HG02642 (cell line): ENCODE data around the gene JMY.
"Not testable (repeated sequence)": the region's sequence is repeated elsewhere in the genome, so short reads cannot be mapped to it uniquely, and the experiment has no call there.

Source experiments
- ATAC-seq: cut with Tn5 transposase; IDR thresholded peaks from one replicate; pipeline ENCODE4 v1.9.1; 2021; ENCODE audit warnings: mild to moderate bottlenecking; ENCODE audit not compliant: unreplicated experiment, poor library complexity

The JMY gene

GRCh38 chr5:79236970-79237739, 1.2 kb downstream of the JMY start:
- ATAC-seq, result peak; percentile 25

GRCh38 chr5:79237740-79238560, 2.0 kb downstream of the JMY start:
- no peak for ATAC-seq

- no peak for ATAC-seq
Observed at GRCh38 chr5:79240561-79240960, 4.6 kb downstream of the JMY start.

DNA sequence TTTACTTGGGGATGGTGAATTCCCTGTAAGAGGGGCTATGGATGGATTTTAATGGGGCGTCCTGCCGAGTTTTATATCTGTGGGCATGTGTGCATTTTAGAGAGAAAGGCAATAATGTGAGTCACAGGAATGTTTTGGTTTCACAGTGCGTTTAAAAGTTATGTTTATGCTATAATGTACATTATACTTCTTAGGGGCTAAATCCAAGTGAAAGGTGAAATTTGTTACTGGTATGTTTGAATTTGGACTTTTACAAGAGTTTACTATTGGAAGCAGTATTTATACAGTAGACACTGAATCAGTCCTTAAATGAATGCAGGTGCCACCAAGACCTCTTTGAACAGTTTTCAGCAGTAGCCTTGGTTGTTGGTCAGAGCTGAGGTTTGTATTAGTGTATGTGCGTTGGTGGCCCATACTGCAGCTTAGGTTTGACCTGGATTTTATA, 5.6 kb downstream of the JMY start:
- ATAC-seq, result no peak

DNA sequence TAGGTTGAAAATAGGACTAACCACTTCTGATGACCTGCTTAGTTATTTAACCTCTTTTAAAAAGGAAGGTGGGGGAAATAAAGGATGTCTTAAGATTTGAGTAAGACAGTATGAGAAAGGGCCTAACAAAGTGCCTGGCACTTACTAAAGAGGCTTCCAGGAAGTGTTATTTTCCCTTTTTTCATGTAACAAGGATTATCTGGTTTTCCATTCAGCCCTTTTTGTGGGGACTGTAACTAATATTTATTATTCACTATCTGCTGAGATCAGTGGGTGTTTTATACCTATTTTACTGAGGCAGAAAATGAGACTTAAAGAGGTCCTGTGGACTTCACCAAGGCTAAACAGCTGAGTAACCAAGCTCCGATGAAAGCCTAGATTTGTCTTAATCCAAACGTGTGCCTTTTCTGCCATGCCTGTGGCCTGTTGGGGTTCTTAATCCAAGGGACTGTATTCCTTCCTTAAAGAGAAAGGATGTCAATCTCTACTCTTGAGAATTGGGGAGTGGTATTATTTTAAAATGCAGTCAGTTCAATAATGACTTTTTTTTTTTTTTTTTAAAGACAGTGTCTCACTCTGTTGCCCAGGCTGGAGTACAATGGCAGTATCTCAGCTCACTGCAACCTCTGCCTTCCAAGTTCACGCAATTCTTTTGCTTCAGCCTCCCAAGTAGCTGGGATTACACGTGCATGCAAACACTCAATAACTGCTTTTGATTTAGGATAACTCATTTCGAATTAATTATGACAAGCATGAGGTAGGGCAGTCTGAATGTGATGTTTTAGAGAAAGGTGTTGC, 6.5 kb downstream of the JMY start:
- ATAC-seq, result no peak

DNA sequence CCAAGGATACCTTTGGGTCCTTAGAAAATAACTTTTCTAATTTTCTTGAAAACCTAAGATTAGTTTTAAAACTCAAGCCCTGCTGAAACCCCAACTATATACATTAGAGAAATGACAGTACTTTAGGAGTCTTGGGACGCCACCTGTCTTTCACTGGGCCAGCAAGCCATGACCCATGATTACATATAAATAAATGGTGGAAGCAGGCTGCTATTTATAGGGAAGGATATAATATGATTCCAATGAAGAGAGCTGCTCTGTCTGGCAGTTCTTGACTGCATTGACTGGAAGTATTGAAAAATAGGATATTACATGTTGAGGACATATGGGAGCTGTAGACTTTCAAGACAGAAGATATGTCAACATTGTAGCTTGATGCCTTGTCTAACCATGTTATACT, 7.3 kb downstream of the JMY start:
- no peak for ATAC-seq

DNA sequence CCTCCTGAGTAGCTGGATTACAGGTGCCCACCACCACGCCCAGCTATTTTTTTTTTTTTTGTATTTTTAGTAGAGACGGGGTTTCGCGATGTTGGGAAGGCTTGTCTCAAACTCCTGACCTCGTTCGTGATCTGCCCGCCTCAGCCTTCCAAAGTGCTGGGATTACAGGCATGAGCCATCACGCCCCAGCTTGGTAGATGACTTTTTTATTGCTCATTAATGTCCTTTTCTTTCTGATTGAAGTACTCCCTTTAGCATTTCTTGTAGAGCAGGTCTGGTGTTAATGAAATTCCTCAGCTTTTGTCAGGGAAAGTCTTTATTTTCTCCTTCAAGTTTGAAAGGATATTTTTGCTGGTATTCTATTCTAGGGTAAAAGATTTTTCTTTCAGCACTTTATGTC, 18.1 kb downstream of the JMY start:
- not testable (repeated sequence) for ATAC-seq

- peak; percentile 78 for ATAC-seq
Observed at GRCh38 chr5:79255786-79256557, 20.0 kb downstream of the JMY start.

- ATAC-seq, result no peak
Observed at GRCh38 chr5:79256563-79256962, 20.6 kb downstream of the JMY start.

- no peak for ATAC-seq
Observed at GRCh38 chr5:79257314-79257713, 21.4 kb downstream of the JMY start.

DNA sequence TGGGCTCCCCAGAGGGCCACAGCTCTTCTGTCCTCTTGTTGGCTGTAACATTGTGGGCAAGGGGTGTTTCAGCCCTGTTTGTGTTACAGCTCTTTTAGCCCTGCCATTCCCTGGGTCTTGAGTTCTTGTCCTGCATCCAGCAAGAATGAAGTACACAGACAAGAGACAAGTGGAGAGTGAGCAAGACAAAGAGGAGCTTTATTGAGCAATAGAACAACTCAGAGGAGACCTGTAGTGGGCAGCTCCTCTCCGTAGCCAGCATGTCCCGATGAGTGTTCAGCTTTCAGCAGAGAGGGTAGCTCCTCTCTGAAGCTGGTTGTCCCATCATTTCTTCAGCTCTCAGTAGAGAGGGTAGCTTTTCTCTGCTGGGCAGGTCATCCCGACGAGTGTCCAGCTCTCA, 22.9 kb downstream of the JMY start:
- no peak for ATAC-seq

DNA sequence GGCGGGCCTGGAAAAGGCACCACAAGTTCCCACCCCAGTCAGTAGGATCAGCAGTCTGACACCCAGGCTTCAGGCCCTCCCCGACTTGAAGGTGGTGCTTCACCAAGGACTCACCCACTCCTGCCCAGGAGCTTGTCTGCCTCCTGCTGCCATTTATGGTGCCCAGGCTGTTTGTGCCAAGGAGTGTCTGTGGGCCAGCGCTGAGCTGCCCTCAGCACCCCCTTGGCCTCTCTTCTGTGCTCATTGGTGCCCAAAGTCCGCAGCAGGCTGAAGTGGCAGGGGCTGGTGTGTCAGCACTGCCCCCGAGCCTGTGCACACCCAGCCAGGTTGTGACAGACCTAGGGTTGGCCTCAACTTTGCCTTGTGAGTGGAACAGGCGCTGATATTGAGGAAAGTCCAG, 23.5 kb downstream of the JMY start:
- ATAC-seq, result no peak

- no peak for ATAC-seq
Observed at GRCh38 chr5:79259810-79260209, 23.9 kb downstream of the JMY start.

DNA sequence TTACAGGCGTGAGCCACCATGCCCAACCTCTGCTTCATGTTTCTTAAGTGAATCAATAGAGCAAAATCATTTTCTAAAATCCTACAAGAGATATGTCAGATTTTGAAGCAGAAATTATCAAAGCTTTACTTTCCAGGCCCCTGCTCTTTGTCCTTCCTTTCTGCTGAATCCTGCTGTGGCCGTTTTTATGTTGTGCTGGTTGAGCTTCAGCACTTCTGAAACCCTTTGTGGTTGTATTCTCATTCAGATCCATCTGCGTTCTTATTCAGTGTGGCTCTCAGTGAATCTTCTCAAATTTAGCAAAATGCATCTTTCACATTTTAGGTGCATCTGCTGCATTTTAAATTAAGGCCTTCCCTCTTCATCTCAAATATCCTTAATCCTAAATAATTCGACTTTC, 26.0 kb downstream of the JMY start:
- ATAC-seq, result no peak

GRCh38 chr5:79263290-79263689, 27.4 kb downstream of the JMY start:
- ATAC-seq, result no peak

DNA sequence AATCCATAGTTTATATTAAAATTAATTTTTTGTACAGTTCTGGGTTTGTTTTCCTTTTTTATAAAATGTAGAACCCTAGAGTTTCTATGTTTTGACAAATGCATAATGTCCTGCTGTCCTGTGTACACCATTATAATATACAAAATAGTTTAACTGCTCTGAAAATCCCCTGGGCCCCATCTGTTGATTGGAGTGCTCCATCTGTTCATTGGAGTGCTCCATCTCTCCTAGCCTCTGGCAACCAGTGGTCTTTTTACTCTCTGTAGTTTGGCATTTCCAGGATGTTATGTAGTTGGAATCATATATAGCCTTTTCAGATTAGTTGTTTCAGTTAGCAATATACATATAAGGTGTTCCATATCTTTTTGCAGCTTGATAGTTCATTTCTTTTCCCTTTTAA, 31.2 kb downstream of the JMY start:
- ATAC-seq, result no peak

DNA sequence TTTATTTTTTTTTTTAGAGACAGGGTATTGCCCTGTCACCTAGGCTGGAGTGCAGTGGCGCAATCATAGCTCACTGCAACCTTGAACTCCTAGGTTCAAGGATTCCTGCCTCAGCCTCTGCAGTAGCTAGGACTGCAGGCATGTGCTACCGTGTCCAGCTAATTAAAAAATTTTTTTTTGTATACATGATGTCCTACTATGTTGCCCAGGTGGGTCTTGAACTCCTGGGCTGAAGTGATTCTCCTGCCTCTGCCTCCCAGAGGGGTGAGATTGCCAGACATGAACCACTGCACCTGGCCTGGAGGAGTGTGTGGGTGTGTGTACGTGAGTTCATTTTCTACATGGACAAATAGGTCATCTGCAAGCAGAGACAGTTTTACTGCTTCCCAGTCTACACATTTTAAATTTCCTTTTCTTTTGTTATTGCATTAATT, 33.8 kb downstream of the JMY start:
- no peak for ATAC-seq

DNA sequence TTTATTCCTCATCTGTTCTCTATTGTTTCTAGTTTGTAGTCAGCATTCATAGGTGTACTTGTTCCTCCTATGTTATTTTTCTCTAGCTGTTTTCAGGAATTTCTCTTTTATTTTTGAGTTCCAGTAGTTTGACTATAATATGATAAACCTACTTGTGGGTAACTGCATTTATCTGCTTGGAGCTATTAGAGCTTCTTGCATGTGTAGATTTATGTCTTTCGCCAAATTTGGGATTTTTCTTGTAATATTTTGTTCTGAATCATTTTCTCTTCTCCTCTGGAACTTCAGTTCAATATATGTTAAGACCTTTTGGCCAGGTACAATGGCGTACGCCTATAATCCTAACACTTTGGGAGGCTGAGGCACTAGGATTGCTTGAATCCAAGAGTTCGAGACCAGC, 37.4 kb downstream of the JMY start:
- no peak for ATAC-seq

GRCh38 chr5:79284846-79285245, 48.9 kb downstream of the JMY start:
- ATAC-seq, result no peak

GRCh38 chr5:79285285-79285684, 49.4 kb downstream of the JMY start:
- no peak for ATAC-seq
